ENCODE measurements around the gene RAPGEF2. TPM values are rescaled to one million over a fixed set of nuclear protein-coding genes. Genes with fewer than 3 reads are reported as not detected.

The RAPGEF2 gene
- total RNA-seq, 1 donor from 2014 or later = 31.0 TPM

DNA sequence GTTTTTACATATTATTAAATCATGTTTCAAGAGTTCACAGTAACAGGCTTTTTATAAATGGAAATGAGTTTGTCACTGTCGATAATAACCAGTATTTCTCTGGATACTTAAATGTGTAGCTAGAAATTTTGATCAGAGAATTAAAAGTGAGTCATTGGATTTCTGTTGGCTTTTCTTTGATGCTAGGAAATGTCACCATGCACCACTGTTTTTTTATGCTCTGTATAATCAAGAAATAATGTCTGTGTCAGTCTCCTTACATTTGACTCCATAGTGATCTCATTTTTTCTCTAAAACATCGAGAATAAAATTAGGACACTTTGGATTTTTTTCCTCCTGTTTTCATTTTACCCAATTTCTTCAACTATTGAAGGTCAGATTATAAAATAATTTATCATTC is 234.2 kb downstream of the RAPGEF2 start:
- TF ChIP-seq, protein P1, sequence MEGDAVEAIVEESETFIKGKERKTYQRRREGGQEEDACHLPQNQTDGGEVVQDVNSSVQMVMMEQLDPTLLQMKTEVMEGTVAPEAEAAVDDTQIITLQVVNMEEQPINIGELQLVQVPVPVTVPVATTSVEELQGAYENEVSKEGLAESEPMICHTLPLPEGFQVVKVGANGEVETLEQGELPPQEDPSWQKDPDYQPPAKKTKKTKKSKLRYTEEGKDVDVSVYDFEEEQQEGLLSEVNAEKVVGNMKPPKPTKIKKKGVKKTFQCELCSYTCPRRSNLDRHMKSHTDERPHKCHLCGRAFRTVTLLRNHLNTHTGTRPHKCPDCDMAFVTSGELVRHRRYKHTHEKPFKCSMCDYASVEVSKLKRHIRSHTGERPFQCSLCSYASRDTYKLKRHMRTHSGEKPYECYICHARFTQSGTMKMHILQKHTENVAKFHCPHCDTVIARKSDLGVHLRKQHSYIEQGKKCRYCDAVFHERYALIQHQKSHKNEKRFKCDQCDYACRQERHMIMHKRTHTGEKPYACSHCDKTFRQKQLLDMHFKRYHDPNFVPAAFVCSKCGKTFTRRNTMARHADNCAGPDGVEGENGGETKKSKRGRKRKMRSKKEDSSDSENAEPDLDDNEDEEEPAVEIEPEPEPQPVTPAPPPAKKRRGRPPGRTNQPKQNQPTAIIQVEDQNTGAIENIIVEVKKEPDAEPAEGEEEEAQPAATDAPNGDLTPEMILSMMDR (IDR thresholded peaks at IDR 0.05) = no peak
- no peak for DNase-seq (ENCODE audit: low spot score)
- peaks cover 16% of the 10 kb centered on the region for H3K4me1 Mint-ChIP-seq (ENCODE audit: low read depth)

DNA sequence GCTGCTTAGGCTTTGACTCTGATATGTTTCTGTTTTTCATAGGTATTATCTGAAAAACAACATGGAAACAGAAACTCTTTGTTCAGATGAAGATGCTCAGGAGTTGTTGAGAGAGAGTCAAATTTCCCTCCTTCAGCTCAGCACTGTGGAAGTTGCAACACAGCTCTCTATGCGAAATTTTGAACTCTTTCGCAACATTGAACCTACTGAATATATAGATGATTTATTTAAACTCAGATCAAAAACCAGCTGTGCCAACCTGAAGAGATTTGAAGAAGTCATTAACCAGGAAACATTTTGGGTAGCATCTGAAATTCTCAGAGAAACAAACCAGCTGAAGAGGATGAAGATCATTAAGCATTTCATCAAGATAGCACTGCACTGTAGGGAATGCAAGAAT is 238.6 kb downstream of the RAPGEF2 start:
- Mint-ChIP-seq H3K27ac (ENCODE audit: unreplicated experiment) (no peak overlapping the region), H3K4me3 (ENCODE audit: unreplicated experiment) (no peak overlapping the region), H3K4me1 (ENCODE audit: low read depth) (peaks cover 8% of the 10 kb centered on the region), H3K36me3 (ENCODE audit: low read depth) (peaks cover 34% of the 10 kb centered on the region), H3K27me3 (ENCODE audit: low read depth) (no peaks in the 10 kb centered on the region), H3K9me3 (ENCODE audit: low read depth) (no peaks in the 10 kb centered on the region)
- no peak for DNase-seq (ENCODE audit: low spot score)
- TF ChIP-seq, protein P1 (IDR thresholded peaks at IDR 0.05) = no peak

More for the DNA sequence above, 234.2 kb downstream of the RAPGEF2 start:
- Mint-ChIP-seq H3K27me3 (ENCODE audit: low read depth) (no peaks in the 10 kb centered on the region), H3K36me3 (ENCODE audit: low read depth) (peaks cover 23% of the 10 kb centered on the region), H3K27ac (ENCODE audit: unreplicated experiment) (peak overlapping the region; percentile 72), H3K4me3 (ENCODE audit: unreplicated experiment) (no peak overlapping the region), H3K9me3 (ENCODE audit: low read depth) (no peaks in the 10 kb centered on the region)

DNA sequence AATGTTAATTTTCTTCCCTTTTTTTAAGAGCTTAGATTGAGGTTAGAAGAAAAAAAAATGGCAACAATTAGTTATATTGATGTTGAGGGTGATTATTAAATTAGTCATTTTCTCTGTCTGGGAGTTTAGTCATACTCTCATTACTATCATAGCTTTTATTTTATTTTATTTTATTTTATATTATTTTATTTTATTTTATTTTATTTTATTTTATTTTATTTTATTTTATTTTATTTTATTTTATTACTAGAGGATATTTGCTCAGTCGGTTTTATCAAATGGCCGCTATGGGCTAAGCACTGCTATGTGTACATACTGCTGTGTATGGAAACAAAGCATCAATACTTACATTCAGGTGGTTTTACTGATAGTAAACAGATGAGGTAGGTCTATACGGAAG is 239.5 kb downstream of the RAPGEF2 start:
- no peaks in the 10 kb centered on the region for H3K4me1 Mint-ChIP-seq (ENCODE audit: low read depth)
- DNase-seq (ENCODE audit: low spot score) = no peak
- TF ChIP-seq, protein P1 (IDR thresholded peaks at IDR 0.05) = no peak
- no peak overlapping the region for H3K4me3 Mint-ChIP-seq (ENCODE audit: unreplicated experiment)
- no peak overlapping the region for H3K27ac Mint-ChIP-seq (ENCODE audit: unreplicated experiment)
- H3K36me3 Mint-ChIP-seq (ENCODE audit: low read depth) = peaks cover 38% of the 10 kb centered on the region
- no peaks in the 10 kb centered on the region for H3K27me3 Mint-ChIP-seq (ENCODE audit: low read depth)
- H3K9me3 Mint-ChIP-seq (ENCODE audit: low read depth) = no peaks in the 10 kb centered on the region

DNA sequence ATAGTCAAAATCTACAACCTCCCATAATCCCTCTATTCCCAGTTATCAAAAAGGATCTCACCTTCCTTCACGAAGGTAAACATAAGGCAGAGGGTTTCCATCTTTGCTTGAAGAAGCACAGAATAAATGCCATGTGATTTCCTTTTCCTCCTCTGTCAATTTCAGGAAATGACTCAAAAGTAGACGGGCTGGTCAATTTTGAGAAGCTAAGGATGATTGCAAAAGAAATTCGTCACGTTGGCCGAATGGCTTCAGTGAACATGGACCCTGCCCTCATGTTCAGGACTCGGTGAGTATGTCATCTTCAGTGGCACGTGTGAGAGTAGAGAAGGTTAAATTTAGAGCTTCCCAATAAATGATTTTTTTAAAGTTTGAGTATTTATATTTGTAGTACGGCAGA is 240.2 kb downstream of the RAPGEF2 start:
- no peak for DNase-seq (ENCODE audit: low spot score)

DNA sequence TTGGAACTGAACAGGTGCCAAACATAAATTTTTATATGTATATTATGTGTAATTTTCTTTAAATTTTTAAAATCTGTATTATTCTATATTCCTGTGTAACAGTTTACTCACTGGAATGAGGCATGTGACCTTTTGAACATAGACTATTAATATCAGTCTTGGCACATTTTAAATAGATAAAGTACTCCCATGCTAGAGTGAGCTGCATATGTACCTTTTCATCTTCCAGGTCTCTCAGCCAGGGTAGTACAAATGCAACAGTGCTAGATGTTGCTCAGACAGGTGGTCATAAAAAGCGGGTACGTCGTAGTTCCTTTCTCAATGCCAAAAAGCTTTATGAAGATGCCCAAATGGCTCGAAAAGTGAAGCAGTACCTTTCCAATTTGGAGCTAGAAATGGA is 242.0 kb downstream of the RAPGEF2 start:
- no peak for DNase-seq (ENCODE audit: low spot score)
- Mint-ChIP-seq H3K27ac (ENCODE audit: unreplicated experiment) (no peak overlapping the region), H3K4me3 (ENCODE audit: unreplicated experiment) (no peak overlapping the region), H3K4me1 (ENCODE audit: low read depth) (no peaks in the 10 kb centered on the region), H3K27me3 (ENCODE audit: low read depth) (no peaks in the 10 kb centered on the region), H3K9me3 (ENCODE audit: low read depth) (no peaks in the 10 kb centered on the region), H3K36me3 (ENCODE audit: low read depth) (peaks cover 37% of the 10 kb centered on the region)
- TF ChIP-seq, protein P1 (IDR thresholded peaks at IDR 0.05) = no peak

More for the DNA sequence above, 240.2 kb downstream of the RAPGEF2 start:
- Mint-ChIP-seq H3K9me3 (ENCODE audit: low read depth) (no peaks in the 10 kb centered on the region), H3K4me1 (ENCODE audit: low read depth) (no peaks in the 10 kb centered on the region), H3K27me3 (ENCODE audit: low read depth) (no peaks in the 10 kb centered on the region), H3K36me3 (ENCODE audit: low read depth) (peaks cover 41% of the 10 kb centered on the region), H3K27ac (ENCODE audit: unreplicated experiment) (no peak overlapping the region), H3K4me3 (ENCODE audit: unreplicated experiment) (no peak overlapping the region)
- TF ChIP-seq, protein P1 (IDR thresholded peaks at IDR 0.05) = no peak
